ENCODE results near the gene LEMD2.

Gene LEMD2

GRCh38 chr6:33772082-33772830 lies 16.7 kb downstream of the LEMD2 start:
- no peak for DNase-seq

- peak; percentile 70 for DNase-seq
Observed at GRCh38 chr6:33771146-33772081, 17.5 kb downstream of the LEMD2 start.

GRCh38 chr6:33770833-33771145 lies 18.1 kb downstream of the LEMD2 start:
- DNase-seq: no peak

- peak; percentile 7 for DNase-seq
Observed at GRCh38 chr6:33770124-33770832, 18.7 kb downstream of the LEMD2 start.

GRCh38 chr6:33769248-33769821 lies 19.6 kb downstream of the LEMD2 start:
- DNase-seq: no peak

- DNase-seq: peak; percentile 31
Observed at GRCh38 chr6:33768644-33769120, 20.2 kb downstream of the LEMD2 start.

GRCh38 chr6:33766921-33767907 lies 21.7 kb downstream of the LEMD2 start:
- no peak for DNase-seq

GRCh38 chr6:33765368-33765767 lies 23.6 kb downstream of the LEMD2 start:
- DNase-seq: no peak

- DNase-seq: no peak
Observed at GRCh38 chr6:33764036-33764435, 24.9 kb downstream of the LEMD2 start.

- no peak for DNase-seq
Observed at GRCh38 chr6:33763483-33763882, 25.4 kb downstream of the LEMD2 start.

GRCh38 chr6:33762713-33763112 lies 26.2 kb downstream of the LEMD2 start:
- no peak for DNase-seq

GRCh38 chr6:33761922-33762629 lies 26.9 kb downstream of the LEMD2 start:
- peak; percentile 30 for DNase-seq

GRCh38 chr6:33761581-33761921 lies 27.4 kb downstream of the LEMD2 start:
- no peak for DNase-seq

GRCh38 chr6:33759887-33760629 lies 28.9 kb downstream of the LEMD2 start:
- peak; percentile 7 for DNase-seq

GRCh38 chr6:33758815-33759216 lies 30.1 kb downstream of the LEMD2 start:
- DNase-seq: peak; percentile 47

- DNase-seq: no peak
Observed at GRCh38 chr6:33757906-33758305, 31.0 kb downstream of the LEMD2 start.

- peak; percentile 16 for DNase-seq
Observed at GRCh38 chr6:33757113-33757512, 31.8 kb downstream of the LEMD2 start.

GRCh38 chr6:33756211-33756954 lies 32.5 kb downstream of the LEMD2 start:
- no peak for DNase-seq

GRCh38 chr6:33755070-33755869 lies 33.7 kb downstream of the LEMD2 start:
- DNase-seq: peak; percentile 69
